Measurements from ENCODE around the gene CATSPER1.
A peak's percentile ranks its signal among the peaks of the same experiment; 100 is the strongest.

The CATSPER1 gene

GRCh38 chr11:66063900-66064299, 37.6 kb upstream of the CATSPER1 start:
- TF ChIP-seq CTCF (conservative IDR thresholded peaks at IDR 0.05; ENCODE audit: low read length), result no peak
- DNase-seq (ENCODE audit: low read depth), result no peak
- no peak overlapping the region for H3K4me3 ChIP-seq (ENCODE audit: low read length)

DNA sequence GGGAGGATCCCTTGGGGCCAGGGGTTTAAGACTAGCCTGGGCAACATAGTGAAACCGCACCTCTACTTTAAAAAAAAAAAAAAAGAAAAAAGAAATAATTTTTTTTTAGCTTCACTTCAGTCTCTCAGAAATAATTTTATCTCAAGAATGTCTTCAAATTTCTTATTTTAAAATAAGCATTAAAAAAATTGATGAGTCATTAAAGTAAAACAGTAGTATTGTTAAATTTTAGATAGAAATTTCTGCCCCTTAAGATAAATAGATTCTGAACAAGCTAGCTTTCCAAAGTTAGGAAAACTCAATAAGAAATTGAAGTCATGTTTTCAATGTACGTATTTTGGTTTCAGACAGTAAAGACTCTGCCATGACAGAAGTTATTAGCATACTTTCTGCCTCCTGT, 36.1 kb upstream of the CATSPER1 start:
- DNase-seq (ENCODE audit: low read depth), result no peak
- no peak for TF ChIP-seq CTCF (conservative IDR thresholded peaks at IDR 0.05; ENCODE audit: low read length)
- no peak overlapping the region for H3K4me3 ChIP-seq (ENCODE audit: low read length)

GRCh38 chr11:66061268-66061667, 35.0 kb upstream of the CATSPER1 start:
- TF ChIP-seq CTCF (conservative IDR thresholded peaks at IDR 0.05; ENCODE audit: low read length), result no peak
- no peak for DNase-seq (ENCODE audit: low read depth)
- H3K4me3 ChIP-seq (ENCODE audit: low read length), result no peak overlapping the region

- no peak for TF ChIP-seq CTCF (conservative IDR thresholded peaks at IDR 0.05; ENCODE audit: low read length)
- no peak overlapping the region for H3K4me3 ChIP-seq (ENCODE audit: low read length)
These were observed 33.8 kb upstream of the CATSPER1 start for GRCh38 chr11:66059966-66060680.

GRCh38 chr11:66056501-66056900, 30.2 kb upstream of the CATSPER1 start:
- no peak for DNase-seq (ENCODE audit: low read depth)
- TF ChIP-seq CTCF (conservative IDR thresholded peaks at IDR 0.05; ENCODE audit: low read length), result no peak
- H3K4me3 ChIP-seq (ENCODE audit: low read length), result no peak overlapping the region

More at GRCh38 chr11:66059966-66060680, 33.8 kb upstream of the CATSPER1 start:
- no peak for DNase-seq (ENCODE audit: low read depth)

- no peak for TF ChIP-seq CTCF (conservative IDR thresholded peaks at IDR 0.05; ENCODE audit: low read length)
- DNase-seq (ENCODE audit: low read depth), result no peak
- no peak overlapping the region for H3K4me3 ChIP-seq (ENCODE audit: low read length)
These were observed 28.7 kb upstream of the CATSPER1 start for GRCh38 chr11:66055021-66055420.

DNA sequence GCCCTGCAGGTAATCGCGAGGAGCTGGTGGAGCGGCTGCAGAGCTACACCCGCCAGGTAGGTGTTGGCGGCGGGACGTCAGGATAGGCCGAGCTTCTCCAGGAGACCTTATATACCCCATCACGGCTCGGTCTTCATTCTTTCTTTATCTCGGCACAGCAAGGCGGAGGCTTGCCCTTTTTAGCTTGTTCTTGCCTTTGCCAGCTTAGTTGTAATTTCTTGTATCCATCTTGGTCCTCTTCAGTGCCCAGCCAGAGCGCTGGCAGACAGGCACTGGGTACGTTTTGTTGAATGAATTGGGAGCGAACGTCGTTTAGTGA, 26.3 kb upstream of the CATSPER1 start:
- no peak for TF ChIP-seq CTCF (conservative IDR thresholded peaks at IDR 0.05; ENCODE audit: low read length)
- no peak for DNase-seq (ENCODE audit: low read depth)
- H3K4me3 ChIP-seq (ENCODE audit: low read length), result peak overlapping the region; percentile 77

Measured in AG10803 (cell line).